Measurements from ENCODE around the gene GNAT1. TPM values are rescaled to one million over a fixed set of nuclear protein-coding genes. Genes with fewer than 3 reads are reported as not detected.
A peak's percentile ranks its signal among the peaks of the same experiment; 100 is the strongest.
"Not testable (repeated sequence)": the region's sequence is repeated elsewhere in the genome, so short reads cannot be mapped to it uniquely, and the experiment has no call there.

The GNAT1 gene
- total and polyA plus RNA-seq, 9 donors, result 0.26 to 0.34 TPM; not detected in 7

- Histone ChIP-seq H3K4me1 (ENCODE audit: control insufficient read depth, insufficient read depth, low read length) (peaks cover 73% of the 10 kb centered on the region), H3K27me3 (ENCODE audit: control insufficient read depth, insufficient read depth, low read length) (no peaks in the 10 kb centered on the region), H3K9me3 (replicated peaks; ENCODE audit: control insufficient read depth, low read depth, low read length) (no peaks in the 10 kb centered on the region), H3K27ac (ENCODE audit: low read length) (peak overlapping the region; percentile 92), H3K4me3 (ENCODE audit: low read length) (peak overlapping the region; percentile 65), H3K36me3 (ENCODE audit: control insufficient read depth, insufficient read depth, low read length) (peaks cover 28% of the 10 kb centered on the region)
- WGBS (ENCODE audit: insufficient coverage), result 1% methylated on average over 31 of the region's 31 CpGs
- DNase-seq, result peak; percentile 89
Observed at GRCh38 chr3:50237754-50238548, 46.5 kb downstream of the GNAT1 start.

- 44% methylated on average over 5 of the region's 7 CpGs for WGBS (ENCODE audit: insufficient coverage)
- H3K9me3 ChIP-seq (replicated peaks; ENCODE audit: control insufficient read depth, low read depth, low read length), result no peaks in the 10 kb centered on the region
- peaks cover 80% of the 10 kb centered on the region for H3K4me1 ChIP-seq (ENCODE audit: control insufficient read depth, insufficient read depth, low read length)
- no peaks in the 10 kb centered on the region for H3K27me3 ChIP-seq (ENCODE audit: control insufficient read depth, insufficient read depth, low read length)
- peak overlapping the region; percentile 65 for H3K4me3 ChIP-seq (ENCODE audit: low read length)
- DNase-seq, result peak; percentile 63
- peaks cover 28% of the 10 kb centered on the region for H3K36me3 ChIP-seq (ENCODE audit: control insufficient read depth, insufficient read depth, low read length)
- H3K27ac ChIP-seq (ENCODE audit: low read length), result peak overlapping the region; percentile 92
Observed at GRCh38 chr3:50238549-50239026, 47.2 kb downstream of the GNAT1 start.

- H3K9me3 ChIP-seq (replicated peaks; ENCODE audit: control insufficient read depth, low read depth, low read length), result no peaks in the 10 kb centered on the region
- no peak overlapping the region for H3K4me3 ChIP-seq (ENCODE audit: low read length)
- peaks cover 36% of the 10 kb centered on the region for H3K36me3 ChIP-seq (ENCODE audit: control insufficient read depth, insufficient read depth, low read length)
- WGBS (ENCODE audit: insufficient coverage), result 69% methylated on average over 4 of the region's 4 CpGs
- H3K27ac ChIP-seq (ENCODE audit: low read length), result peak overlapping the region; percentile 92
- H3K4me1 ChIP-seq (ENCODE audit: control insufficient read depth, insufficient read depth, low read length), result peaks cover 86% of the 10 kb centered on the region
- H3K27me3 ChIP-seq (ENCODE audit: control insufficient read depth, insufficient read depth, low read length), result no peaks in the 10 kb centered on the region
- no peak for DNase-seq
Observed at GRCh38 chr3:50239649-50240048, 48.2 kb downstream of the GNAT1 start.

- 44% methylated on average over 3 of the region's 4 CpGs for WGBS (ENCODE audit: insufficient coverage)
- no peaks in the 10 kb centered on the region for H3K9me3 ChIP-seq (replicated peaks; ENCODE audit: control insufficient read depth, low read depth, low read length)
- H3K27ac ChIP-seq (ENCODE audit: low read length), result peak overlapping the region; percentile 88
- no peak for DNase-seq
- H3K27me3 ChIP-seq (ENCODE audit: control insufficient read depth, insufficient read depth, low read length), result no peaks in the 10 kb centered on the region
- H3K4me3 ChIP-seq (ENCODE audit: low read length), result no peak overlapping the region
- H3K36me3 ChIP-seq (ENCODE audit: control insufficient read depth, insufficient read depth, low read length), result peaks cover 37% of the 10 kb centered on the region
- H3K4me1 ChIP-seq (ENCODE audit: control insufficient read depth, insufficient read depth, low read length), result peaks cover 90% of the 10 kb centered on the region
Observed at GRCh38 chr3:50241163-50241562, 49.8 kb downstream of the GNAT1 start.

- Histone ChIP-seq H3K4me1 (ENCODE audit: control insufficient read depth, insufficient read depth, low read length) (peaks cover 94% of the 10 kb centered on the region), H3K4me3 (ENCODE audit: low read length) (no peak overlapping the region)
Observed at GRCh38 chr3:50241713-50242380, 50.4 kb downstream of the GNAT1 start.

GRCh38 chr3:50242381-50242770 is 51.0 kb downstream of the GNAT1 start:
- Histone ChIP-seq H3K27ac (ENCODE audit: low read length) (peak overlapping the region; percentile 88), H3K4me3 (ENCODE audit: low read length) (no peak overlapping the region), H3K4me1 (ENCODE audit: control insufficient read depth, insufficient read depth, low read length) (peaks cover 94% of the 10 kb centered on the region), H3K9me3 (replicated peaks; ENCODE audit: control insufficient read depth, low read depth, low read length) (no peaks in the 10 kb centered on the region), H3K36me3 (ENCODE audit: control insufficient read depth, insufficient read depth, low read length) (peaks cover 41% of the 10 kb centered on the region), H3K27me3 (ENCODE audit: control insufficient read depth, insufficient read depth, low read length) (no peaks in the 10 kb centered on the region)
- WGBS (ENCODE audit: insufficient coverage), result 78% methylated on average over 1 of the region's 3 CpGs
- no peak for DNase-seq

More at GRCh38 chr3:50241713-50242380, 50.4 kb downstream of the GNAT1 start:
- Histone ChIP-seq H3K27me3 (ENCODE audit: control insufficient read depth, insufficient read depth, low read length) (no peaks in the 10 kb centered on the region), H3K36me3 (ENCODE audit: control insufficient read depth, insufficient read depth, low read length) (peaks cover 37% of the 10 kb centered on the region), H3K27ac (ENCODE audit: low read length) (peak overlapping the region; percentile 88), H3K9me3 (replicated peaks; ENCODE audit: control insufficient read depth, low read depth, low read length) (no peaks in the 10 kb centered on the region)
- DNase-seq, result no peak
- 74% methylated on average over 4 of the region's 7 CpGs for WGBS (ENCODE audit: insufficient coverage)

GRCh38 chr3:50242851-50243542 is 51.6 kb downstream of the GNAT1 start:
- H3K27ac ChIP-seq (ENCODE audit: low read length), result peak overlapping the region; percentile 88
- peak; percentile 83 for DNase-seq
- H3K4me3 ChIP-seq (ENCODE audit: low read length), result no peak overlapping the region
- H3K4me1 ChIP-seq (ENCODE audit: control insufficient read depth, insufficient read depth, low read length), result peaks cover 94% of the 10 kb centered on the region
- H3K9me3 ChIP-seq (replicated peaks; ENCODE audit: control insufficient read depth, low read depth, low read length), result no peaks in the 10 kb centered on the region
- no peaks in the 10 kb centered on the region for H3K27me3 ChIP-seq (ENCODE audit: control insufficient read depth, insufficient read depth, low read length)
- WGBS (ENCODE audit: insufficient coverage), result 35% methylated on average over 10 of the region's 14 CpGs
- H3K36me3 ChIP-seq (ENCODE audit: control insufficient read depth, insufficient read depth, low read length), result peaks cover 44% of the 10 kb centered on the region

- H3K9me3 ChIP-seq (replicated peaks; ENCODE audit: control insufficient read depth, low read depth, low read length), result no peaks in the 10 kb centered on the region
- no peaks in the 10 kb centered on the region for H3K27me3 ChIP-seq (ENCODE audit: control insufficient read depth, insufficient read depth, low read length)
- no peak for DNase-seq
- H3K4me3 ChIP-seq (ENCODE audit: low read length), result no peak overlapping the region
- H3K27ac ChIP-seq (ENCODE audit: low read length), result peak overlapping the region; percentile 88
- WGBS (ENCODE audit: insufficient coverage), result 56% methylated on average over 4 of the region's 4 CpGs
- peaks cover 94% of the 10 kb centered on the region for H3K4me1 ChIP-seq (ENCODE audit: control insufficient read depth, insufficient read depth, low read length)
- H3K36me3 ChIP-seq (ENCODE audit: control insufficient read depth, insufficient read depth, low read length), result peaks cover 42% of the 10 kb centered on the region
Observed at GRCh38 chr3:50243543-50243895, 52.1 kb downstream of the GNAT1 start.

GRCh38 chr3:50244813-50245212 is 53.4 kb downstream of the GNAT1 start:
- Histone ChIP-seq H3K27ac (ENCODE audit: low read length) (peak overlapping the region; percentile 86), H3K36me3 (ENCODE audit: control insufficient read depth, insufficient read depth, low read length) (peaks cover 41% of the 10 kb centered on the region), H3K4me1 (ENCODE audit: control insufficient read depth, insufficient read depth, low read length) (peaks cover 93% of the 10 kb centered on the region)
- WGBS (ENCODE audit: insufficient coverage), result no CpG with 5 or more reads among the region's 6 CpGs
- not testable (repeated sequence) for H3K9me3 ChIP-seq (replicated peaks; ENCODE audit: control insufficient read depth, low read depth, low read length); H3K4me3 ChIP-seq (ENCODE audit: low read length); H3K27me3 ChIP-seq (ENCODE audit: control insufficient read depth, insufficient read depth, low read length); DNase-seq

- 52% methylated on average over 16 of the region's 16 CpGs for WGBS (ENCODE audit: insufficient coverage)
- Histone ChIP-seq H3K9me3 (replicated peaks; ENCODE audit: control insufficient read depth, low read depth, low read length) (no peaks in the 10 kb centered on the region), H3K27me3 (ENCODE audit: control insufficient read depth, insufficient read depth, low read length) (no peaks in the 10 kb centered on the region), H3K4me1 (ENCODE audit: control insufficient read depth, insufficient read depth, low read length) (peaks cover 91% of the 10 kb centered on the region), H3K27ac (ENCODE audit: low read length) (peak overlapping the region; percentile 86), H3K36me3 (ENCODE audit: control insufficient read depth, insufficient read depth, low read length) (peaks cover 41% of the 10 kb centered on the region), H3K4me3 (ENCODE audit: low read length) (no peak overlapping the region)
- DNase-seq, result no peak
Observed at GRCh38 chr3:50245251-50245745, 53.9 kb downstream of the GNAT1 start.

Data from muscle of leg (tissue), 11 donors.